Measurements from ENCODE around the gene GALK1. TPM values are rescaled to one million over a fixed set of nuclear protein-coding genes. Genes with fewer than 3 reads are reported as not detected.

The GALK1 gene
- total and polyA plus RNA-seq, 3 donors from 2014 or later, result 31.9 to 50.7 (median 32.1) TPM

DNA sequence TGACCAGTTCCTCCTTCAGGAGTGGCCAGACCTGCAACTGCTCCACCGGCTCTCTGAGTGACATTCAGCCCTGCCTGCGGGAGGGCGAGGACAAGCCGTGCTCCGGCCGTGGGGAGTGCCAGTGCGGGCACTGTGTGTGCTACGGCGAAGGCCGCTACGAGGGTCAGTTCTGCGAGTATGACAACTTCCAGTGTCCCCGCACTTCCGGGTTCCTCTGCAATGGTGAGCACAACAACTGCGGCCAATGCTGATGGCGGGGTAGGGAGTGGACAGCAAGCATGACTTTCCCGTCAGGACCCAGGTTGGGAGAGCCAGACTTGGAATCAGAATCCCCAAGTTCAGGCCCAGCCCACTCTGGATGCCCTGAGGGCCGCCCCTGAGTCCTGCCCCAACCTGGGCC, 31.5 kb downstream of the GALK1 start:
- no peak for DNase-seq
- Histone ChIP-seq H3K27ac (no peak overlapping the region), H3K4me3 (no peak overlapping the region), H3K4me1 (no peaks in the 10 kb centered on the region), H3K27me3 (no peaks in the 10 kb centered on the region), H3K9me3 (no peaks in the 10 kb centered on the region), H3K36me3 (ENCODE audit: low read depth, missing control alignments) (no peaks in the 10 kb centered on the region)
- TF ChIP-seq CTCF (IDR thresholded peaks at IDR 0.05), result no peak
- intact Hi-C loops (cut with DNase I; ENCODE audit: low total_unique reads), result no loop called here
- WGBS, 2 donors, result 91% methylated on average over 11 to 18 of the region's 18 CpGs

DNA sequence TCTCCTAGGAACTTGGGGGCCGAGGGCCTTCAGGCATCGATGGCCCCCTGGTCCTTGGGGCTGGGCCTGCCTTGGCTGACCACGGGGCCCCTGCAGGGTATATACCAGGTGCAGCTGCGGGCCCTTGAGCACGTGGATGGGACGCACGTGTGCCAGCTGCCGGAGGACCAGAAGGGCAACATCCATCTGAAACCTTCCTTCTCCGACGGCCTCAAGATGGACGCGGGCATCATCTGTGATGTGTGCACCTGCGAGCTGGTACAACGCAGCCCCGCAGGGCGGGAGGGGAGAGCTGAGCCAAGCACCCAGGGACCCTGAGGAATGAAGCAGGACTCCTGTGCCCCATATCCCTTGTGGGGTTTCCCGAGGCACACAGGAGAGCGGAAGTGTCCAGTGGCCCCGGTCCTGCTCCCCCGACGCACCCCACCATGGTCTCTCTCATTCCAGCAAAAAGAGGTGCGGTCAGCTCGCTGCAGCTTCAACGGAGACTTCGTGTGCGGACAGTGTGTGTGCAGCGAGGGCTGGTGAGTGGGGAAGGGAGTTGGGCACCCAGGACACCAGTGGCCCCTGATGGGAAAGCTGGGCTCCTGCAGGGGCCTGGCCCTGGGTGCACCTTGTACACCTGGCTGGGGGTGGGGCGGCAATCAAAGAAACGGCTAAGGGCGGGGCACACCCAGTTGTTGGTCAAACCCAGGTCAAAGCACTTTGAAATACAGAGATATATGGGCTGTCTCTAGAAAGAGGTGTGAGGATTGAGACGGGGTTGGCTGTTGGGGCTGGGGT, 33.1 kb downstream of the GALK1 start:
- H3K36me3 ChIP-seq (ENCODE audit: low read depth, missing control alignments), result no peaks in the 10 kb centered on the region
- 91 to 97% methylated on average over 3 to 31 of the region's 31 CpGs for WGBS, 2 donors
- intact Hi-C loops (cut with DNase I; ENCODE audit: low total_unique reads), result no loop called here
- H3K27ac ChIP-seq, result no peak overlapping the region
- H3K4me1 ChIP-seq, result no peaks in the 10 kb centered on the region
- no peak for TF ChIP-seq POLR2A (IDR thresholded peaks at IDR 0.05)
- no peak for TF ChIP-seq CTCF (IDR thresholded peaks at IDR 0.05)
- DNase-seq, result no peak
- no peaks in the 10 kb centered on the region for H3K9me3 ChIP-seq
- H3K27me3 ChIP-seq, result no peaks in the 10 kb centered on the region
- H3K4me3 ChIP-seq, result no peak overlapping the region

DNA sequence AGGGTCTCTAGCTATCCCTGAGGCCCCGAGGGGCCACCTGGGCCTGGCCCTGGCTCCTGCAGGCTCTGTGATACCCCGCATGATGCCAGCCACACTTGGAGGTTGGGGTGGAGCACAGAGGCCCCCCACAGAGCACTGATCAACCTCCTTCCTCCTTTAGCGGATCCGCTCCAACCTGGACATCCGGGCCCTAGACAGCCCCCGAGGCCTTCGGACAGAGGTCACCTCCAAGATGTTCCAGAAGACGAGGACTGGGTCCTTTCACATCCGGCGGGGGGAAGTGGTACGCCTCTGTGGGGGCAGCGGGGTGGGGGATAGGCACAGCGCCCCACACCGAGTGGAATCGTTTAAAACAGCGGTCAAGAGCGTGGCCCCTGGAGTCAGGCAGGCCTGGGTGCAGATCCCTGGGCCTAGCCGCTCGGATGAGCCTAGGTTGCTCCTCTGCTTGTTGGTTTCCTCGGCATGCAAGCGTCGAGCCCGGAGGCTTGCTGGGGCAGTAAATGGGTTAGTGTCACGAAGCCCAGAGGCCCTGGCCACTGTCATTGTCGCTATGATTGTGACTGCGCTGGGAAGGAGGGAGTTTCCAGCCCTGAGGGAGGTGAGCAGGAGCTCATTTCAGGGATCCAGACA, 33.8 kb downstream of the GALK1 start:
- Histone ChIP-seq H3K27me3 (no peaks in the 10 kb centered on the region), H3K27ac (no peak overlapping the region), H3K4me3 (no peak overlapping the region), H3K9me3 (no peaks in the 10 kb centered on the region), H3K36me3 (ENCODE audit: low read depth, missing control alignments) (no peaks in the 10 kb centered on the region), H3K4me1 (no peaks in the 10 kb centered on the region)
- DNase-seq, result no peak
- 91 to 95% methylated on average over 15 to 26 of the region's 26 CpGs for WGBS, 2 donors
- intact Hi-C loops (cut with DNase I; ENCODE audit: low total_unique reads), result no loop called here
- TF ChIP-seq POLR2A (IDR thresholded peaks at IDR 0.05) (no peak), CTCF (IDR thresholded peaks at IDR 0.05) (no peak)

DNA sequence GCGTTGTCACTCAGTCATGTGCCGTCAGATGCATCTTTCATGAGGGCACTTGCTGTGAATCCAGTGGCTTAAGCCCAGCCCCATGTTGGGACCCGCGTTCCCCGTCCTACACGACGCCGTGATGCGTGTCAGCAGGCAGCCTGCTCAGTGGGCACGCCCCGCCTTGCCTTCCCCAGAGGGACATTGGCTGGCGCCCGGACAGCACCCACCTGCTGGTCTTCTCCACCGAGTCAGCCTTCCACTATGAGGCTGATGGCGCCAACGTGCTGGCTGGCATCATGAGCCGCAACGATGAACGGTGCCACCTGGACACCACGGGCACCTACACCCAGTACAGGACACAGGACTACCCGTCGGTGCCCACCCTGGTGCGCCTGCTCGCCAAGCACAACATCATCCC, 34.9 kb downstream of the GALK1 start:
- Histone ChIP-seq H3K27me3 (no peaks in the 10 kb centered on the region), H3K4me3 (no peak overlapping the region), H3K4me1 (no peaks in the 10 kb centered on the region), H3K27ac (no peak overlapping the region), H3K36me3 (ENCODE audit: low read depth, missing control alignments) (no peaks in the 10 kb centered on the region), H3K9me3 (no peaks in the 10 kb centered on the region)
- intact Hi-C loops (cut with DNase I; ENCODE audit: low total_unique reads), result no loop called here
- TF ChIP-seq CTCF (IDR thresholded peaks at IDR 0.05) (no peak), POLR2A (IDR thresholded peaks at IDR 0.05) (no peak)
- no peak for DNase-seq
- 92 to 96% methylated on average over 8 to 18 of the region's 24 CpGs for WGBS, 2 donors
